Measurements from ENCODE around the gene OR8U1. TPM values are rescaled to one million over a fixed set of nuclear protein-coding genes. Genes with fewer than 3 reads are reported as not detected.
"Not testable (repeated sequence)": the region's sequence is repeated elsewhere in the genome, so short reads cannot be mapped to it uniquely, and the experiment has no call there.

Gene OR8U1
- total RNA-seq, result not detected

GRCh38 chr11:56375324-56375723 is at the start of gene OR8U1:
OR8U1 (plus strand) TSS chr11:56375624; CDS start chr11:56375624, 0 bp downstream.
- DNase-seq (ENCODE audit: low spot score), result no peak
- no peak within 1 kb of the TSS for H3K27ac Mint-ChIP-seq
- H3K4me3 Mint-ChIP-seq, result no peak within 1 kb of the TSS
- H3K9me3 Mint-ChIP-seq, result peaks cover 22% of the 10 kb centered on the region
- no peaks in the 10 kb centered on the region for H3K27me3 Mint-ChIP-seq
- ATAC-seq, result no peak
- H3K36me3 Mint-ChIP-seq, result no peaks in the 10 kb centered on the region
- no peaks in the 10 kb centered on the region for H3K4me1 Mint-ChIP-seq (ENCODE audit: low read depth in 2 of 2)

DNA sequence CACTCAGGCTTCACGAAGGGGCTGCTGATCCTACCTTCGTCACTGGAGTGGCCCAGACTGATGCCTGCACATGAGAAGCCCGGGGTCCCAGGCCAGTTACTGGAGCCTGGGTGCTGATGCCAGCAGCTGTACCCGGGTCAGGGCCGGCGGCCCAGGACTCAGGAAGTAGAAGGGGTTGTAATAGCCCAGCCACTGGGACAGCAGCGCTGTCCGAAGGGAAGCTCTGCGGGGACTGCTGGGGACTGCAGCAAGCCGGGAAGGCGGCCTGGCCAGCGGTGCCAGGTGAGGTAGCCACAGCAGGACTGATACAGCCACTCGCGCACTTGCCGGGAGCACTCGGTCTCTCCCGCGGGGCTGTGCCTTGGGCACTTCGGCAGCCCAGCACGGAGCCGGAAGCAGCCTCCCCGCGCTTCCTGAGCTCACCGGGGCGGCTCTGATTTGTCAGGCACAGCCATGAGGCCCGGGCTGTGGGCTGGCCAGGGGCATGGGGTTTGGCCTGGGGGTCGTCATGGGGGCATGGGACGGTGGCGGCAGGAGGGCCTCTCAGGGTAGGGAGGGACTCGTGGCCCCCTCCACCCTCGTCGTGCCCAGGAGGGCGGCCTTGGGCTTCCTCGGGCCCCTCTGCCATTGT is 43.4 kb upstream of the OR8U1 start:
- H3K36me3 Mint-ChIP-seq, result no peaks in the 10 kb centered on the region
- H3K4me1 Mint-ChIP-seq (ENCODE audit: low read depth in 2 of 2), result no peaks in the 10 kb centered on the region
- no peak for DNase-seq (ENCODE audit: low spot score)
- no peak overlapping the region for H3K27ac Mint-ChIP-seq
- H3K4me3 Mint-ChIP-seq, result no peak overlapping the region
- H3K27me3 Mint-ChIP-seq, result no peaks in the 10 kb centered on the region
- no peak for ATAC-seq
- H3K9me3 Mint-ChIP-seq, result peaks cover 12% of the 10 kb centered on the region

GRCh38 chr11:56333156-56333555 is 42.3 kb upstream of the OR8U1 start:
- Mint-ChIP-seq H3K4me1 (ENCODE audit: low read depth in 2 of 2) (no peaks in the 10 kb centered on the region), H3K27me3 (no peaks in the 10 kb centered on the region), H3K4me3 (no peak overlapping the region), H3K36me3 (no peaks in the 10 kb centered on the region), H3K27ac (no peak overlapping the region), H3K9me3 (peaks cover 13% of the 10 kb centered on the region)
- ATAC-seq (no peak), DNase-seq (ENCODE audit: low spot score) (no peak)

- ATAC-seq (no peak), DNase-seq (ENCODE audit: low spot score) (no peak)
- H3K4me1 Mint-ChIP-seq (ENCODE audit: low read depth in 2 of 2), result no peaks in the 10 kb centered on the region
- H3K27ac Mint-ChIP-seq, result no peak overlapping the region
- H3K4me3 Mint-ChIP-seq, result no peak overlapping the region
- H3K27me3 Mint-ChIP-seq, result no peaks in the 10 kb centered on the region
- H3K36me3 Mint-ChIP-seq, result no peaks in the 10 kb centered on the region
- H3K9me3 Mint-ChIP-seq, result peaks cover 11% of the 10 kb centered on the region
These were observed 35.1 kb upstream of the OR8U1 start for GRCh38 chr11:56340289-56340688.

GRCh38 chr11:56345739-56346138 is 29.7 kb upstream of the OR8U1 start, which contains the start of gene OR8K1:
OR8K1 (plus strand) TSS chr11:56346039; CDS start chr11:56346039, 0 bp downstream.
- Mint-ChIP-seq H3K9me3 (peaks cover 11% of the 10 kb centered on the region), H3K4me3 (no peak within 1 kb of the TSS), H3K27ac (no peak within 1 kb of the TSS), H3K27me3 (no peaks in the 10 kb centered on the region), H3K4me1 (ENCODE audit: low read depth in 2 of 2) (no peaks in the 10 kb centered on the region), H3K36me3 (no peaks in the 10 kb centered on the region)
- DNase-seq (ENCODE audit: low spot score), result no peak
- ATAC-seq, result no peak

GRCh38 chr11:56353991-56354390 is 21.4 kb upstream of the OR8U1 start, which contains the start of gene OR8J1:
OR8J1 (plus strand) TSS chr11:56354291; CDS start chr11:56360247, 5,956 bp downstream.
- Mint-ChIP-seq H3K4me3 (no peak within 1 kb of the TSS), H3K4me1 (ENCODE audit: low read depth in 2 of 2) (no peaks in the 10 kb centered on the region), H3K27ac (no peak within 1 kb of the TSS), H3K27me3 (no peaks in the 10 kb centered on the region), H3K9me3 (peaks cover 6% of the 10 kb centered on the region), H3K36me3 (no peaks in the 10 kb centered on the region)
- DNase-seq (ENCODE audit: low spot score), result no peak
- ATAC-seq, result no peak

- no peaks in the 10 kb centered on the region for H3K27me3 Mint-ChIP-seq
- H3K27ac Mint-ChIP-seq, result no peak overlapping the region
- ATAC-seq, result no peak
- H3K4me3 Mint-ChIP-seq, result no peak overlapping the region
- peaks cover 17% of the 10 kb centered on the region for H3K9me3 Mint-ChIP-seq
- H3K4me1 Mint-ChIP-seq (ENCODE audit: low read depth in 2 of 2), result no peaks in the 10 kb centered on the region
- peaks cover 4% of the 10 kb centered on the region for H3K36me3 Mint-ChIP-seq
- DNase-seq (ENCODE audit: low spot score), result no peak
These were observed 4.7 kb downstream of the OR8U1 start for GRCh38 chr11:56380120-56380519.

GRCh38 chr11:56394381-56394780 is 19.0 kb downstream of the OR8U1 start:
- no peaks in the 10 kb centered on the region for H3K27me3 Mint-ChIP-seq
- no peak overlapping the region for H3K27ac Mint-ChIP-seq
- no peak for DNase-seq (ENCODE audit: low spot score)
- no peak overlapping the region for H3K4me3 Mint-ChIP-seq
- peaks cover 4% of the 10 kb centered on the region for H3K36me3 Mint-ChIP-seq
- H3K9me3 Mint-ChIP-seq, result peaks cover 12% of the 10 kb centered on the region
- ATAC-seq, result no peak
- no peaks in the 10 kb centered on the region for H3K4me1 Mint-ChIP-seq (ENCODE audit: low read depth in 2 of 2)

- ATAC-seq, result no peak
These were observed 20.6 kb downstream of the OR8U1 start for GRCh38 chr11:56396047-56396446.

DNA sequence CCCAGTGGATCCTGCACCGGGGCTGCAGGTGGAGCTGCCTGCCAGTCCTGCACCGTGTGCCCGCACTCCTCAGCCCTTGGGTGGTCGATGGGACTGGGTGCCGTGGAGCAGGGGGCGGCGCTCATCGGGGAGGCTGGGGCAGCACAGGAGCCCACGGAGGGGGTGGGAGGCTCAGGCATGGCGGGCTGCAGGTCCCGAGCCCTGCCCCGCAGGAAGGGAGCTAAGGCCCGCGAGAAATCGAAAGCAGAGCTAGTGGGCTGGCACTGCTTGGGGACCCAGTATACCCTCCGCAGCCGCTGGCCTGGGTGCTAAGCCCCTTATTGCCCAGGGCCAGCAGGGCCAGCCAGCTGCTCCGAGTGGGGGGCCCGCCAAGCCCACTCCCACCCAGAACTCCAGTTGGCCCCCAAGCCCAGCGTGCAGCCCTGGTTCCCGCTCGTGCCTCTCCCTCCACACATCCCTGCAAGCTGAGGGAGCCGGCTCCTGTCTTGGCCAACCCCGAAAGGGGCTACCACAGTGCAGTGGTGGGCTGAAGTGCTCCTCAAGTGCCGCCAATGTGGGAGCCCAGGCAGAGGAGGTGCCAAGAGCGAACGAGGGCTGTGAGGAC is 26.5 kb downstream of the OR8U1 start:
- not testable (repeated sequence) for H3K4me1 Mint-ChIP-seq (ENCODE audit: low read depth in 2 of 2); H3K4me3 Mint-ChIP-seq; H3K27ac Mint-ChIP-seq; DNase-seq (ENCODE audit: low spot score); ATAC-seq; H3K36me3 Mint-ChIP-seq; H3K27me3 Mint-ChIP-seq
- H3K9me3 Mint-ChIP-seq, result peaks cover 13% of the 10 kb centered on the region

More at GRCh38 chr11:56396047-56396446, 20.6 kb downstream of the OR8U1 start:
- H3K4me1 Mint-ChIP-seq (ENCODE audit: low read depth in 2 of 2), result no peaks in the 10 kb centered on the region
- H3K9me3 Mint-ChIP-seq, result peaks cover 12% of the 10 kb centered on the region
- no peaks in the 10 kb centered on the region for H3K27me3 Mint-ChIP-seq
- peaks cover 4% of the 10 kb centered on the region for H3K36me3 Mint-ChIP-seq
- H3K4me3 Mint-ChIP-seq, result no peak overlapping the region
- DNase-seq (ENCODE audit: low spot score), result no peak
- no peak overlapping the region for H3K27ac Mint-ChIP-seq

DNA sequence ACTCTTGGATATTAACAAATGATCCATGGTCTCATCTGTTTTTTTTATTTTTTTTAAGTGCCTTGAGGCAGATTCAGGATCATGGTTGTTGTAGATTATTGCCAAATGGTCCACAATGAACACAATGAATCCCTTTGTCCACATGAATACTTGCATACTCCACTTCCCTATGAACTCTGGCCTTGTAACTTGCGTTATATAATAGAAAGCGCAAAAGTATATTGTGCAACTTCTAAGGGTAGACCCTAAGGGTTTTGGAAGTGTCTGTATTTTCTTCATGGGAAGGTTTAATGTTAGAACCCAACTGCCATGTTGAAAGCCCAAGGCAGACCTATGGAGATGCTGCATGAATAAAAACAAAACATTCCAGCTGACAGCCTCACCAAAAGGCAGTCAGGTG is 29.0 kb downstream of the OR8U1 start:
- ATAC-seq (no peak), DNase-seq (ENCODE audit: low spot score) (no peak)
- H3K9me3 Mint-ChIP-seq, result peaks cover 28% of the 10 kb centered on the region
- H3K4me3 Mint-ChIP-seq, result no peak overlapping the region
- H3K4me1 Mint-ChIP-seq (ENCODE audit: low read depth in 2 of 2), result no peaks in the 10 kb centered on the region
- H3K36me3 Mint-ChIP-seq, result peaks cover 15% of the 10 kb centered on the region
- H3K27ac Mint-ChIP-seq, result no peak overlapping the region
- H3K27me3 Mint-ChIP-seq, result no peaks in the 10 kb centered on the region

GRCh38 chr11:56410801-56411200 is 35.4 kb downstream of the OR8U1 start:
- DNase-seq (ENCODE audit: low spot score) (no peak), ATAC-seq (no peak)
- Mint-ChIP-seq H3K36me3 (peaks cover 8% of the 10 kb centered on the region), H3K27ac (no peak overlapping the region), H3K9me3 (peaks cover 33% of the 10 kb centered on the region), H3K27me3 (no peaks in the 10 kb centered on the region), H3K4me3 (no peak overlapping the region), H3K4me1 (ENCODE audit: low read depth in 2 of 2) (no peaks in the 10 kb centered on the region)

- no peak for ATAC-seq
- Mint-ChIP-seq H3K36me3 (peaks cover 8% of the 10 kb centered on the region), H3K4me1 (ENCODE audit: low read depth in 2 of 2) (no peaks in the 10 kb centered on the region), H3K9me3 (peaks cover 24% of the 10 kb centered on the region), H3K27me3 (no peaks in the 10 kb centered on the region), H3K27ac (no peak within 1 kb of the TSS), H3K4me3 (no peak within 1 kb of the TSS)
- no peak for DNase-seq (ENCODE audit: low spot score)
These were observed 37.0 kb downstream of the OR8U1 start, which contains the start of gene OR5AL1 for GRCh38 chr11:56412396-56412795. OR5AL1 (plus strand) TSS chr11:56412696.
